Esophagus muscularis mucosa (tissue), 4 donors: Measurements from ENCODE around the gene WBP1L.

Source experiments
- EP300 ChIP-seq: sonication (generic); formaldehyde crosslinking; IDR thresholded peaks from one replicate; pipeline ENCODE4 v1.6.1; 2017; ENCODE audit warnings: antibody characterized with exemption
- POLR2A ChIP-seq: fragments of 450-650 bp; IDR thresholded peaks from one replicate; pipeline ENCODE4 v1.6.1; 2017; ENCODE audit warnings: antibody characterized with exemption, moderate library complexity, mild to moderate bottlenecking, low read depth
- POLR2AphosphoS5 ChIP-seq, 2 donors: sonication (generic); formaldehyde crosslinking; IDR thresholded peaks; one replicate each; pipeline ENCODE4 v1.6.1; 2017; ENCODE audit warnings: antibody characterized with exemption in 2 of 2
- TF ChIP-seq, protein P1 (sequence below), 3 experiments: fragments of 200-600 bp in 2 of 3; fragments of 450-650 bp in 1 of 3; sonication (generic) in 2 of 3; IDR thresholded peaks; one replicate each; pipeline ENCODE4 v1.5.1; 2017 to 2019; ENCODE audit warnings: antibody characterized with exemption in 3 of 3, mild to moderate bottlenecking in 2 of 3, moderate library complexity in 1 of 3

DNA sequence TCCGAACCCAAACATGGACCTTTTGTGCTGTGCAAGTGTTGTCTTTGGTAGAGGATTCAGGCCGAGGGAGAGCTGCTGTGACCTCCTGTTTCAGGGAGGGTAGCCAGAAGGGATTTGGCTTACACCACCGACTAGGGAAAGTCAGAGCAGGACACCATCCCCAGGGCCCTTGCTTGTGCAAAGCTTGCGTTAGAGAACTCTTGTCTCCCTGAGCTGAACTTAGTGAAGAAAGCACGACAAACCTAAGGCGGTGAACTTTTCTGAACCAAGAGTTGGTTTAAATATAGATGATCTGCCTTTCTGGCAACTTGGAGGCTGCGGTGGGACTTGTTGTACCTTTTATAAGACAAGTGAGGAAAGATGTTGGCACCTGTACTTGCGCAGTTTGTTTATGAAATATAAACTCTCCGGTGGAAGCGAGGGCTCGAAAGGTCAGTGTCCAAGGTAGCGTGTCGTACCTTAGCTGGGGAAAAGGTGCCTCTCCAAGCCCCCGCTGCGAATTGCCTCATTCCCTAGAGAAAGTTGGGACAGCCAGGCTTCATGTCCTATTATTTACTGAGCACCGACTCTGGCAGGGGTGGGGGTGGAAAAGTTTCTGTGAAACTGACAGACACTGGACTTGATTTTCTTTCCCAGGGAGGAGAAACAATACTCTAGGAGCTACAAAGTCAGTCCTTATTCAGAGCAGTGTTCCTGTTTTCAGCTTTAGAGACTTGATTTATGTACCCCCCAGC, 31.6 kb downstream of the WBP1L start:
- TF ChIP-seq, protein P1, sequence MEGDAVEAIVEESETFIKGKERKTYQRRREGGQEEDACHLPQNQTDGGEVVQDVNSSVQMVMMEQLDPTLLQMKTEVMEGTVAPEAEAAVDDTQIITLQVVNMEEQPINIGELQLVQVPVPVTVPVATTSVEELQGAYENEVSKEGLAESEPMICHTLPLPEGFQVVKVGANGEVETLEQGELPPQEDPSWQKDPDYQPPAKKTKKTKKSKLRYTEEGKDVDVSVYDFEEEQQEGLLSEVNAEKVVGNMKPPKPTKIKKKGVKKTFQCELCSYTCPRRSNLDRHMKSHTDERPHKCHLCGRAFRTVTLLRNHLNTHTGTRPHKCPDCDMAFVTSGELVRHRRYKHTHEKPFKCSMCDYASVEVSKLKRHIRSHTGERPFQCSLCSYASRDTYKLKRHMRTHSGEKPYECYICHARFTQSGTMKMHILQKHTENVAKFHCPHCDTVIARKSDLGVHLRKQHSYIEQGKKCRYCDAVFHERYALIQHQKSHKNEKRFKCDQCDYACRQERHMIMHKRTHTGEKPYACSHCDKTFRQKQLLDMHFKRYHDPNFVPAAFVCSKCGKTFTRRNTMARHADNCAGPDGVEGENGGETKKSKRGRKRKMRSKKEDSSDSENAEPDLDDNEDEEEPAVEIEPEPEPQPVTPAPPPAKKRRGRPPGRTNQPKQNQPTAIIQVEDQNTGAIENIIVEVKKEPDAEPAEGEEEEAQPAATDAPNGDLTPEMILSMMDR (IDR thresholded peaks at IDR 0.05), result no peak
- TF ChIP-seq EP300, result peak; percentile 89
- no peak for TF ChIP-seq POLR2A
- TF ChIP-seq POLR2AphosphoS5 (IDR thresholded peaks at IDR 0.05), result peak in 1 of 2 donors; percentile 81
